Right lung (tissue), 5 donors: ENCODE measurements around the gene CD7. TPM values are rescaled to one million over a fixed set of nuclear protein-coding genes. Genes with fewer than 3 reads are reported as not detected.

Experiments
- DNase-seq, 2 donors: peaks; one replicate each; pipeline ENCODE4 v3.0.0-alpha.2; 2013
- polyA plus RNA-seq, 5 donors: library from polyadenylated mRNA; unstranded; fragments of 120-200 nt; gene quantifications; one replicate each; pipeline versions ENCODE4 v1.2.1 to v1.2.3, GENCODE V29; 2013; ENCODE audit warnings: inconsistent platforms in 1 of 5, low replicate concordance in 1 of 5; ENCODE audit not compliant: insufficient read length in 5 of 5, insufficient read depth in 1 of 5

CD7 gene
- polyA plus RNA-seq, 5 donors = 0.95 to 2.5 (median 1.2) TPM

DNA sequence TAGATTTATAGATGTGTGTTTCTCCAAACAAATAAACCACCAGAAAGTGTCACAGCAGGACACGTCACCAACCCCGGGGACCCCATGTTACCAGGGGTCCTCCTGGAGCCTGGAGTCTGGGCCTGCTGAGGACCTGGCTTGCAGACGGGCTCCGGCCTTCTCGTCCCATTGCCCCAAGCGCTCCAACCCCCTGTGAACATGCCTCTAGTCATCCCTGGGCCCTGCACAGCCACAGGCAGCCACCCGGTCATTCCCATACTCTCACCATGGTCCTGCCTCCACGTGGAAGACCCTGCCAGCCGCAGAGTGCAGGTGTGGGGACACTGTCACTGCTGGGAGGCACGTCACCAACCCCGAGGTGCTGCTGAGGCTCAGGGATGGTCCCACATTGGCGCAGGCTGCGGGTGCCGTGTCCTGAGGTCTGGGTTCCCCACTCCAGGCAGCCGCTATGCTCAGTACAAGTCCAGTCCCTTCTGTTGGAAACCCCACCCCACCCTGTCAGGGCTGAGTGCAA, 11.6 kb upstream of the CD7 start:
- no peak for DNase-seq

DNA sequence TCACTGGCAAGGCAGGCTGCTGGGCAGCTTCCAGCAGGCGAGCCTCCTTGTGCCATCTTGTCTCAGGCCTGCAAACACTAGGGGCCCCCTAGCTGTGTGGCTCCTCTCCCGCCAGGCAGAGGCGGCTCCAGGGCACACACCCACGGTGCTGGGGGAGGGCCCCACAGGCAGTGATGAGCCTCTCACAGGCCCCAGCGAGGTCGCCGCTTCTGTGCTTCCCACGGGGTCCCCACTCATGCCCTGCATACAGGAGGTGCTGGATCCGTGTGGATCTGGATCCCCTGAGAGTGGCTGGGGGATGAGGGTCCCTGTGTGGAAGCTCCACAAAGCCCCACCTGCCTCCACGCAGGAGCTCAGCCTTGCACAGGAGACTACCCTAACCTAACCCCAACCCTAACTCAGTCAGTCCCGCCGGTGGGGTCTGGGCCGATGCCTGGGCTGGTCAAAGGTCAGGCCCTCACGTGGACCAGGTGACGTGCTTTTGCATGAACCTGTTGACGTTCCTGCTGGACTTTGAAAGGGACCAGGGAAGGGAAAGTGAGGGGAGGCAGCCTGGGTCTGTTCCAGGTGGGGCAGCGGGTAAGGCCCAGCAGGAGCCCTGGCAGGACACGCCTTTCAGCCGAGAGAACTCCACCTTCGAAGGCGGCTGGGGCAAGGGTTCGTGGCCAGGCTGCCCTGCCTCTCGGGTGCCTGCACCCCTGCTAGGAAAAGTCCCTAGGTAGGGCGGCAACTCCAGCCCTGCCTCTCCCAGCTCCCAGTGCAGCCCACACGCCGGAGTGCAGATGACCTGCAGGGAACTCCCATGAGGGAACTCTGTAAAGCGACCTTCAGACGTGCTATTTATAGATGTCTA, 11.0 kb upstream of the CD7 start:
- DNase-seq = no peak

DNA sequence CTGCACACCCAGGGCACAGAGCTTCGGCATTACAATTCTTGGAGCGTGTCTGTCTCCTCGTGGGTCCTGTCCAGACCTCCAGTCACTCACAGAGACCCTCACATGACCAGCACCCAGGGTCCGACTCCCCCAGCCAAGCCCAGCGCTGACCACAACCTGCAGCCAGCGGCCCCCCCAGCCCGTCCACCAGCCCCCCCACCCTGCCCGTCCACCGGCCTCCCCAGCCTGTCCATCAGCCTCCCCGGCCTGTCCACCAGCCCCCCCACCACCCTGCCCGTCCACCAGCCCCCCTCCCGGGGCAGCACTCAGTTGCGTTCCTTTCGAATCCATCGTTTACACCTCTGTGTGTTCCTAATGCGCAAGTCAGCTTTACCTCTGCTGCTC, 10.3 kb upstream of the CD7 start:
- DNase-seq = no peak

DNA sequence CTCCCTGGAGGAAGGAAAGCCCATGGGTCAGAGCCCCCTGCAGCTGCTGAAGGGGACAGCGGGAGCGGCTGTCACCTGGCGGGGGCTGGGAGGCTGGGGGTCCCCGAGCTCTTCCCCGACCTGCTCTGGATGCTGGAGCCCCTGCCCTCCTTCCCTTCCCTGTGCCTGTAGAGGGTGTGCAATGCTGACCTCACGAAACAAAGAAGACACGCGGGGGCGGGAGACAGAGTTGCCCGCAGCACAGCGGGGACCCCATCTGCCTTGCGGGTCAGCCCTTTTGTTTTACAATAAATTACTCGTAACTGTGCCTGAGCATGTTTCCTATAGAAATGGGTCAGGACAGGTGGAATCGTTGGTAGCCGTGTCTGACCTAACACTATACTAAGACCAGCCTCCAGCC, 9.9 kb upstream of the CD7 start:
- no peak for DNase-seq

DNA sequence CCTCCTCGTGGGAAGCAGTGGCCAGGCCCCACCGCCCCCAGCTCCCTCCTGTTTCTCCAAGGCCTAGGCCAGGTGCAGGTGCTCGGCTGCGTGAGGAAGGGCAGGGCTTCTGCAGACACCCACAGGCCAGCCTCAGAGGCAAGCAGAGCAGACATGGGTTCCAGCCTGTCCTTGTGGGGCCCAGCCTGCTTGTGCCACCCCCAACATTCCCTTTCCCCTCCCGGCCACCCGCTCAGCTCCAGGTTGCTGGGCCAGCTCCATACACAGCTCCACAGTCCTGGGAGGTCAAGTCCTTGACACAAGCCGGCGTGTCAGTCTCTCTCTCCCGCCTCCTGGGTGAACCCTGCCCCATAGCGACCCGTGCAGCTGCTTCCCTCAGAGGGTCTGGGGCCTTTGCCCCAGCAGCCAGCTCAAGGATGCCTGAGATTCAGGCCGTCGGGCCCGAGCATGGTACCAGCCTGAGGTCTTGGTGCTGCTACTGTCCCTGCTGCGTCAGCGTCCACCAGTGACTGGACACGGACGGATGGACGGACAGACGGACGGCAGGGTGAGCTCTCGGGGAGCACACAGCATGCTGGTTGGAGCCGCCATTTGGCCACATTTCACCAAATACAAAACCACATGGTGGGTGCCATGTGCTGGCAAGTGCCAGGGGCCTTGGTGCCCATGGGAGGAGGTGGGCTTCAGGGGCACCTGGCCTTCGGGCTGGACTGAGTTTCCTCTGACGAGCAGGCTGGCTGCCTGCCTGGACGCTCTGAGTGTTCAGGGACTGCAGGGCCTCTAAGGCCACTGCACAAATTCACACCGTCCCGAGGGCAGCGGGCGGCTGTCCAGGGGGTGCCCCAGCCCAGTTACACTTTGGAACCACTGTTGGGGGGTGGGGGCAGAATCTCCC, 8.1 kb upstream of the CD7 start:
- DNase-seq = no peak

DNA sequence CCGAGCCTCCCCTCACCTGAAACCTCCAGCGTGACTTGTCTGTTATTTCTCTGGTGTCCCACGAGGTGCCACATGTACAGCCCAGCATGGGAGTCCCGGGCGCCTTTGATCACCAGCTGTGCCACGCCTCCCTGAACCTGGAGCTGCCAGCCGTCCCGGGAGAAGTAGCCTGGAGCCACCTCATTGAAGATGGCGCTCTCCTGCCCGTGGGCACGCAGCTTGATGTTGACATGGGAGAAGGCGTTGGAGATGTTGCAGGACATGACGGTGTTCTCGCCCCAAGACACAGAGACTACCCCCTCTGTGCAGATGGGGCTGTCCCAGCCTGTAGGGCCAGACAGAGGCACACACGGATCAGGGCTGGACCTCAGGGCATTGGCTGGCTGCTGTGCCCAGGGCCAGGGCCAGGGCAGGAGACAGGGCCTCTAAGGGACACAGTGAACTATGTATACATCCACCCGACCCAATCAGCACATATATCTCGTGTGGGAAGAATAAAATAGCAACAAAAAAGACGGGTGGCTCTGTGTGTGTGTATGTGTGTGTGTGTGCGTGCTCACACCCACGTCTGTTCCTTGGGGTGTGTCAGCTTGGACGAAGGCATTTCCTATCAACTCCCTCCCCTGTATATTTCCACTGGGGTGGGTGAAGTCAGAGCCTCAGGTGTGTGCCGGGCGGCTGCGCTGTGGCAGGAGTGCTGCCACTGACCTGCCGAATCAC, 7.3 kb upstream of the CD7 start:
- DNase-seq = no peak

DNA sequence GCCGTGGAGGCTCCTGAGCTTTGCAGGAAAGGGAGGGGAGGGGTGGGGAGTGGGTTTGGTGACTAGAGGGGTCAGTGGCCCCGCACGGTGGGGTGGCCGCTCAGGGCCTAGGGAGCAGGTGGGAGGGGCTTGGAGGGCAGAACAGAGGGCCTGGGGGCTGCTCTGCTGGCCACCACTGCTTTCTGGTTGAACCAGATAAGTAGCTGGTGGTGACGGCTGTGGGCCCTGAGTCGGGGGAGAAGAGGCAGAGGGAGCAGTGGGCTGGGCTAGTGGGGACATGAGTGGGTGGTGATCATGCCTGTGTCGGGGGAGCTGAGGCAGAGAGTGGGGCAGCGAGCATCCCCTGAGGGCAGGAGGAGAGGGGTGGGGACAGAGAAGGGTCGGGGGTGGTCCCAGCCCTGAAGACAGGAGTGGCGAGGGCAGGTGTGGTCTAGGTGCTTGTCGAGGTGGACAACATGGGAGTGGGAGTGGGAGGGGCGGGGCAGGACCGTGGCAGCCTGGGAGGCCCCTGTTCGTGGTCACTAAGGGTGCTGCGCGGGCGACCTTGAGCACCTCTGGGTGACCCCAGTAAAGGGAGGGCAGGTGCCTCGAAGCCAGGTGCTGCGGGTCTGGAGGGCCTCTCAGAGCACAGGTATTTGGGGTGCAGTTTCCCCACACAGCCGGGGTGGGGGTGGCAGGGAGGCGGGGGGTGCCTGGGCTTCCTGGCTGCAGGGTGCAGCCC, 6.3 kb upstream of the CD7 start:
- DNase-seq = no peak

DNA sequence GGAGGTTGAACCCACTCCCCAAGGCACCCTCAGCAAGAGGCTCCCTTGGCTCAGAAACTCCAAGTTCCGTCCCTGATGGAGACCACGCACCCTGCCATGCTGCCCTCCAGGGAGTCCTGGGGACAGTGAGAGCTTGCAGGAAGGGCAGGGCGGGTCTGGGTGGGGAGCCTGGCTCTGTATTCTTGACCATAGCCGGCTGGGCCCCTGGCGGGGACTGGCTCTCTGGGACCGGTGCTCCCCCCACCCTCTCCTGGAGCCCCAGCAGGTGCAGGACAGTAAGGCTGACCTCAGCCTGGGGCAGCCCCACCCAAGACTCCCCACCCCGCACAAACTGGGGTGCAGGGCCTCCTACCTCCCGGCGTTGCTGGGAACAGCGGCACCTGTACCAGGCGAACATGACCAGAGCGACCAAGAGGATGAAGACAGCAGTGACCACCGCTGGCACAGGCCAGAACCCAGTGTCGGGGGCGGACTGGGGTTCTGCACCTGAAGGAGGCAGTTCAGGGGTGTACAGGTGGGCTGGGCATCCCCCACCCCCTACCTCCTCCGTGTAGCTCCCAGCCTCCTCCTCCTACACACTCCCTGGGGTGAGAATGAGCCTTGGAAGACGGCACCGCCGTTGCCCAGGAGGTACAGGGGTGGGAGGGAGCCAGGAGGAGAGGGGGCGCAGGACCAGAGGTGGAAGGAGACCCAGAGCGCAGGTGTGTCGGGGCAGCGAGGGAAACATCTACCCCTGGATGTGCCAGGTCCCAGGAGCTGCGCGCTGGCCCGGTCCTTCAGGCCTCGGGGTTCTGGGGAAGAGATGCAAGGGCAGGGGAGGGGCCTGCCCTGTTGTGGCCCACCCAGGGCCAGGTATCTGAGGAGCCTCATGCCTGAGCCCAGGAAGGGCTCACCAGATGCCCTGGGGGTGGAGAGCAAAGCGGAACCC, 5.4 kb upstream of the CD7 start:
- no peak for DNase-seq

DNA sequence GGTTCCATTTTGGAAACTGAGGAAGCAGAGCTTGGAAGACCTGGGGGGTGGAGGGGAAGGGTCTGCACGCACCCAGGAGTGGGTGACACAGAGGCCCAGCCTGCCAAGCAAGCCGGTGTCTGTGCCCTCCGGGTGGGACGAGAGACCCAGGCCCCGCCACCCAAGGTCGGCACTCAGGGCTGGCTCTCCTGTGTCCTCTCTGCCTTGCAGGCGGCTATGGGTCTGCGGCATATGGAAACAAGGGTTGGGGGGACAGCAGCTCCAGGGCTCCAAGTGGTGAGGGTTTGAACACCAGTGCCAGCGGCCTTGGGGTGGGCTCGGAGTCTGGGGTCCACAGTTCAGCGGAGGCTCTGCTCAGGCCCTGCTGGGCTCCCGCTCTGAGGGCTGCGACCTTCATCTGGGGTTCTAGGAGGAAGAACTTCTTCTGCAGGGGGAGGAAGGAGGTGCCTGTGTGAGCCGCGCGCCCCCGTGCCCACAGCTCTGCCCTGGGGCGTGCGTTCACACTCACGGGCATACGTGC, 4.6 kb upstream of the CD7 start:
- DNase-seq = no peak

DNA sequence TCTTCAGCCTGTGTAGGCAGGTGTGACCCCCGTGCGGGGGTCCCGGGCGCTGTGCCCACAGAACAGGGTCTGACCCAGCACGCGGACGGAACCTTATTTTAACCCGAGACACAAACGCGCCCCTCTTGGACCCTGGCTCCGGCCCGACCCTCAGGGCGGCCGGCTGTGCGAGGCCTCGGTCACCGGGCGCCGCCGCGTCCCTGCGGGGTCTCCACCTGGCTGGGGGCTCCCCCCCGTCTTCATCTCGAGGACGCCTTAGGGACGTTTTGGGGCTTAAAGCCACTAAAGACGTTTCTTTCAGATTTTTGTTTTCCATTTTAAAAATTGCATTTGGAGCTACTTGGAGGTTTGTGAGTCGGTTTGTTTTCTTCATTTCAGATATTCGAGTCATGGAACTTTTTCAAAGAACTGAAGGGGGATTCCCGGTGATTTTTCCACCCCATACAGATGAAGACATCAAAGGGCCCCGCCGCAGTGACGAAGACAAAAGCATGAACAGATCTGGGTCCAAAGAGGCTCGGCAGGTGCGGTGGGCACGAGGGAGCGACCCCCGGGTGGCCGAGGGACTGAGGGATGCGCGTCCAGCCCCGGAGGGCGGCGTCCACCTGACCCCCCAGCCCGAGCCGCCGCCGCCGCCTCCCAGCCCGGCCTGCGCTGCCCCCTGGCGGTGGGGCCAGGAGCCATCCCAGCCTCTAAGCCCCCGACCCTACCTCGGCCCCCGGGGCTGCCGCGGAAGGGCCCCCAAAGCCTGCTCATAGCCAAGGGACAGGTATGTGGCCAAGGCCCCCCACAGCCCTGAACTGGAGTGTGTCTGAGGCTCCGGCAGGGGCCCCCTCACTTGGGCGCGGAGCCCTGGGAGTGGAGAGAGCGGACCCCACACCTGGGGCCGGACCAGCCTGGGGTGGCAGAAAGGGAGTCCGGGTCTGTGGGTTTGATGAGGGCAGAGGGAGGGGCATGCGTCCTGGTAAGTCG, 3.8 kb upstream of the CD7 start:
- no peak for DNase-seq

DNA sequence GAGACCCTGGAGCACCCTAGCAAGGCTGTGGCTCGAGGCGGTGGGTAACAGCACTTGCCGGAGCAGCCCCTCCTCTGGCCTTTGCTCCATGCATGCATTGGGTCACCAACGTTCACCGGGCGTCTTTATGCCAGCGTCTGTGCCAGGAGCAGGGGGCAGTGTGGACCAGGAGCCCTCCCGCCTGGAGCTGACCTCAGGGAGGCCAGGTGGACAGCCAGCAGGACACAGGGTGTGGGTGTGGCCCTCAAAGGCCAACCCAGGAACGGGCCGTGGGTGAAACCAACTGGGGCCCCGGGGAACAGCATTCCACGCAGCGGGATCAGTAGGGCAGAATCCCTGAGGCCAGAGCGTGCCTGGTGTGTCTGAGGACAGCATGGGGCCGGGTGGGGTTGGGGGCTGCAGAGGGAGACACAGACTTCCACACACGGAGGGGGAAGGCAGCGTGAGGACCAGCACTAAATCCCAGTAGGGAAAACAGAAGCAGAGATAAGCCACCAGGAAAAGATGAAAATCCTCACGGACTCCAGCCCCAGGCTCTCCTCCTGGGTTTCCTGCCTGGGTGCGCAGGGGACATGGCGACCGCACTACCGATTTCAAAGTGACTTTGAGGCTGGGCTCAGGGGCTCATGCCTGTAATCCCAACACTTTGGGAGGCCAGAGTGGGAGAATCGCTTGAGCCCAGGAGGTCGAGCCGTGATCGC, 2.9 kb upstream of the CD7 start:
- no peak for DNase-seq

DNA sequence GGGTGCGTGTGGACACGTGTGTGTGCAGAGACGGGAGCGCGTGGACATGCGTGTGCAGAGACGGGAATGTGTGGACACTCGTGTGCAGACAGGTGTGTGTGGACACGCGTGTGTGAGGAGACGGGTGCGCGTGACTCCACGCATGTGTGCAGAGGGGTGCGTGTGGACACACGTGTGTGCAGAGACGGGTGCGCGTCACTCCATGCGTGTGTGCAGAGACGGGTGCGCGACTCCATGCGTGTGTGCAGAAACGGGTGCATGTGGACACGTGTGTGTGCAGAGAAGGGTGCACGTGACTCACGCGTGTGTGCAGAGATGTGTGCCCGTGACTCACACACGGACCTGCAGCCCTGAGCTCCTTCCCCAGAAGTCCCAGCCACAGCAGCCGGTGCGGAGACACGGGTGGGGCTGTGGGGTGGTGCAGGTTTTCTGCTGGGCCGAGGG, 2.2 kb upstream of the CD7 start:
- DNase-seq = no peak

DNA sequence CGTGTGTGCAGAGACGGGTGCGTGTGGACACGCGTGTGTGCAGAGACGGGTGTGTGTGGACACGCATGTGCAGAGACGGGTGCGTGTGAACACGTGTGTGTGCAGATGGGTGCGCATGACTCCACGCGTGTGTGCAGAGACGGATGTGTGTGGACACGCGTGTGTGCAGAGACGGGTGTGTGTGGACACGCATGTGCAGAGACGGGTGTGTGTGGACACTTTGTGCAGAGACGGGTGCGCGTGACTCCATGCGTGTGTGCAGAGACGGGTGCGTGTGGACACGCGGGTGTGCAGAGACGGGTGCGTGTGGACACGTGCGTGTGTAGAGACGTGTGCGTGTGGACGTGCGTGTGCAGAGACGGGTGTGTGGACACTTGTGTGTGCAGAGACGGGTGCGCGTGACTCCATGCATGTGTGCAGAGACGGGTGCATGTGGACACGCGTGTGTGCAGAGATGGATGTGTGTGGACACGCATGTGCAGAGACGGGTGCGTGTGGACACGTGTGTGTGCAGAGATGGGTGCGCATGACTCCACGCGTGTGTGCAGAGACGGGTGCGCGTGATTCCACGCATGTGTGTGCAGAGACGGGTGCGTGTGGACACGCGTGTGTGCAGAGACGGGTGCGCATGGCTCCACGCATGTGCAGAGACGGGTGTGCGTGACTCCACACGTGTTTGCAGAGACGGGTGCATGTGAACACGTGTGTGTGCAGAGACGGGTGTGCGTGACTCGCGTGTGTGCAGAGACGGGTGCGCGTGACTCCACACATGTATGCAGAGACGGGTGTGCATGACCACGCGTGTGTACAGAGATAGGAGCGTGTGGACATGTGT, 1.6 kb upstream of the CD7 start:
- DNase-seq = no peak

DNA sequence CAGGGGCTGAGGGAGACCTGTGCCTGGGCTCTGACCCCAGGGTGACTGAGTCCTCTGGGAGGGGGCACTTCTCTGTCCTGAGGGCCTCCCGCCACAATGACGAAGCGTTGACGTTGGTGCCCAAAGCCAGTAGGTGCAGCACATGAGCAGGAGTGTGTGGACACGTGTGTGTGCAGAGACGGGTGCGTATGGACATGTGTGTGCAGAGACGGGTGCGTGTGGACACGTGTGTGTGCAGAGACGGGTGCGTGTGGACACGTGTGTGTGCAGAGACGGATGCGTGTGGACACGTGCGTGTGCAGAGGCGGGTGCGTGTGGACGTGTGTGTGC, 726 bp upstream of the CD7 start:
- DNase-seq = no peak

DNA sequence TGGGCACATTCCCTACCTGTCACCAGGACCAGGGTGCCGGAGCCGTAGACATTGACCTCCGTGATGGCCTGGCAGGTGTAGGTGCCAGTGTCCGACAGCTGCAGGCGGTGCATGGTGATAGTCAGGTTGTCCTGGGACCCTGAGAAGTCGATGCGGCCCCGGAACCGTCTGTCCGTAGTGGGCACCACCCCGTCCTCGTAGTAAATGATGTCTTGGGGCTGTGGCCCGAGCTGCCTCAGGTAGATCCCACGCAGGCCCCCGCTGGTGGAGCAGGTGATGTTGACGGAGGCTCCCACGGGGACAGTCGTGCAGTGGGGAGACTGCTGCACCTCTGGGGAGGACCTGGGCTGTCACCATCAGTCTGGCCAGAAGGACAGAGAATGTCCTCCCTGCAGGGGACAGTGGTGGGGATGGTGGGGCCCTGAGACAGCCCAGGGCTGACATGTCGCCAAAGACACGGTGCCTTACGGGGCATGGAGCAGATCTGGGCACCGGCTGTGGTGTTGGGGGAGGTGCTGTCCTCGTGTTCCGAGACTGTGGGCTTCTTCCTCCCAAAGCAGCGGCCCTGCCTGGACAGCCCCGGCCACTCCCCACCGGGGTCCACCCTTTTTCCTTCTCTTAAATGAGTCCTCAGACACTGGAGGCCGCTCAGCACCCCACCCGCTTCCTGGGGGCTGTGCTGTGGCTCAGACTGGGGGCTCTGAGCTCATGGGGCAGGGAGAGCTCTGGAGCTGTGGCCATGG, 586 bp downstream of the CD7 start:
- no peak for DNase-seq

DNA sequence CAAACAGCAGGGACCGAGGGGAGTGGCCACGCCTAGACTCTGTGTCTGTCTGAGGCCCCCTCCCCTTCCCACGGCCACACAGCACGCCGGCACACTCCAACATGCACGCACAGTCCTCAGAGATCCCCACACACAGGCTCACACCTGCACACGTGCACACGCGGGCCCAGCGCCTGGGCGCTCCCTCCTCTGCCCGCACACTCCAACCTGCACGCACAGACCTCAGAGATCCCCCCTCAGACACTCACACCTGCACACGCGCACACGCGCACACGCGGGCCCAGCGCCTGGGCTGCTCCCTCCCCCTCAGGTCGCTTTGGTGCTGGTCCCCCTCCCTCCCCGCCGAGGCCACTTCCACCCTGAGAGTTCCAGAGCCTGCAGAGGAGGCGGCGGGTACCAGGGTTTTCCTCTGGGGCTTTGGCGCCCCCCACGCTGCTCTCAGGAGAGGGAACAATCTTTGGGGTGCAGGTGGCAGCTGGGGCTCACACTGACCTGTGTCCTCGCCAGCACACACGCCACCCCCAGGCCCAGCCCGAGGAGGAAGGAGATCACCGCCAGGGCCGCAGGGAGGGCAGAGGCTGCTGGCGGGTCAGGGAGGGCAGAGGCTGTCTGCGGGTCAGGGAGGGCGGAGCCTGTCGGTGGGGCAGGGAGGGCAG, 1.6 kb downstream of the CD7 start:
- no peak for DNase-seq
